Measurements from ENCODE around the gene HYDIN. TPM values are rescaled to one million over a fixed set of nuclear protein-coding genes. Genes with fewer than 3 reads are reported as not detected.

The HYDIN gene
- total and polyA plus RNA-seq, 9 of the 15 experiments (the other 6 are each of a cell fraction or from before 2014, with no cell fraction given), result 0.08 to 0.43 (median 0.14) TPM; not detected in 1

- in situ Hi-C loops (cut with MboI), result no loop called here
- ChIA-PET CTCF (ENCODE audit: low intra/inter-chr PET ratio) (no interaction called here), POLR2A (interaction anchor here (1.1 kb wide), 1 partner anchor 13 kb away, joined by 3 read pairs; no protein-coding TSS in a partner anchor)
- H3K36me3 ChIP-seq (ENCODE audit: control insufficient read depth, insufficient read depth, low read length), result peaks cover 20% of the 10 kb centered on the region; the same call in 2 of the 3 replicates
- BruUV-seq (replicated peaks), result no TSS peak
- H3K27me3 ChIP-seq (ENCODE audit: control insufficient read depth in 2 of 2, insufficient read depth in 2 of 2, low read length in 2 of 2), result no peaks in the 10 kb centered on the region
- intact Hi-C loops (cut with micrococcal nuclease), result no loop called here
- peaks cover 61% of the 10 kb centered on the region for H3K79me2 ChIP-seq (ENCODE audit: control insufficient read depth, insufficient read depth, low read length)
- peaks cover 7% of the 10 kb centered on the region for H3K9me1 ChIP-seq (ENCODE audit: control insufficient read depth, insufficient read depth, low read length)
- H3K9ac ChIP-seq (ENCODE audit: insufficient read depth in 1 of 2, low read depth in 2 of 2, low read length in 2 of 2), result no peak overlapping the region
- H3K9me3 ChIP-seq (replicated peaks; ENCODE audit: control insufficient read depth, insufficient read depth, low read depth, low read length), result no peaks in the 10 kb centered on the region
- no peak for TF ChIP-seq POU5F1 (IDR thresholded peaks at IDR 0.05; ENCODE audit: borderline replicate concordance, low read depth, low read length, partially characterized antibody)
- TF ChIP-seq ETV6 (IDR thresholded peaks at IDR 0.05; ENCODE audit: borderline replicate concordance in 1 of 2, low read depth in 2 of 2, low read length in 1 of 2), result no peak
- no peak for TF ChIP-seq ETV6 (CRISPR knock-in tag; IDR thresholded peaks at IDR 0.05; ENCODE audit: borderline replicate concordance)
- TF ChIP-seq ZNF224 (CRISPR knock-in tag; IDR thresholded peaks at IDR 0.05), result no peak
- no peak for TF ChIP-seq ATF4 (CRISPR knock-in tag; IDR thresholded peaks at IDR 0.05)
- no peak for TF ChIP-seq MED1 (CRISPR knock-in tag; IDR thresholded peaks at IDR 0.05; ENCODE audit: borderline replicate concordance)
- TF ChIP-seq, protein P1, sequence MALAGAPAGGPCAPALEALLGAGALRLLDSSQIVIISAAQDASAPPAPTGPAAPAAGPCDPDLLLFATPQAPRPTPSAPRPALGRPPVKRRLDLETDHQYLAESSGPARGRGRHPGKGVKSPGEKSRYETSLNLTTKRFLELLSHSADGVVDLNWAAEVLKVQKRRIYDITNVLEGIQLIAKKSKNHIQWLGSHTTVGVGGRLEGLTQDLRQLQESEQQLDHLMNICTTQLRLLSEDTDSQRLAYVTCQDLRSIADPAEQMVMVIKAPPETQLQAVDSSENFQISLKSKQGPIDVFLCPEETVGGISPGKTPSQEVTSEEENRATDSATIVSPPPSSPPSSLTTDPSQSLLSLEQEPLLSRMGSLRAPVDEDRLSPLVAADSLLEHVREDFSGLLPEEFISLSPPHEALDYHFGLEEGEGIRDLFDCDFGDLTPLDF (CRISPR knock-in tag; IDR thresholded peaks at IDR 0.05), result no peak
- no peak for TF ChIP-seq KDM2B (CRISPR knock-in tag; IDR thresholded peaks at IDR 0.05)
- TF ChIP-seq MYBL2 (IDR thresholded peaks at IDR 0.05; ENCODE audit: low read depth), result no peak
- TF ChIP-seq MYBL2 (CRISPR knock-in tag; IDR thresholded peaks at IDR 0.05; ENCODE audit: borderline replicate concordance), result no peak
- TF ChIP-seq GTF2A2 (tag; IDR thresholded peaks at IDR 0.05), result no peak
- no peak for TF ChIP-seq ADNP (tag; IDR thresholded peaks at IDR 0.05)
- WGBS (ENCODE audit: insufficient coverage, low coverage, missing lambda C conversion rate), result 88% methylated on average over 3 of the region's 3 CpGs
- no peak overlapping the region for H3K27ac ChIP-seq (ENCODE audit: extremely low read depth, low read depth, low read length)
- no peak overlapping the region for H2AFZ ChIP-seq (ENCODE audit: low read depth, low read length)
- no peak for FAIRE-seq
- H3K4me2 ChIP-seq (ENCODE audit: insufficient read depth, low read length), result no peak overlapping the region
- no peak for DNase-seq (ENCODE audit: extremely low read depth in 1 of 4, low spot score in 3 of 4)
- H4K20me1 ChIP-seq (replicated peaks; ENCODE audit: control insufficient read depth, insufficient read depth, low read length), result peaks cover 22% of the 10 kb centered on the region
- H3K4me3 ChIP-seq, result no peak overlapping the region
- ATAC-seq, result no peak
- H3K4me1 ChIP-seq (replicated peaks in 1 of 2; ENCODE audit: control insufficient read depth in 2 of 2, insufficient read depth in 2 of 2, low read length in 2 of 2), result peaks cover 6 to 11% of the 10 kb centered on the region in 2 experiments; a peak in 4 of 5 replicates
Measured at GRCh38 chr16:70796301-70796700, 434.2 kb downstream of the HYDIN start.
